A673 (cell line): ENCODE measurements around the gene PLEKHA6.

Source experiments
- CTCF ChIP-seq: fragments of 300-800, 200-600 bp; sonication (generic); conservative IDR thresholded peaks from 2 replicates; pipeline ENCODE4 v1.5.1; 2017; ENCODE audit warnings: low read depth, mild to moderate bottlenecking, antibody characterized with exemption, low read length, moderate library complexity, mixed read lengths
- EZH2 ChIP-seq: fragments of 200-600 bp; sonication (generic); IDR thresholded peaks from 2 replicates; pipeline ENCODE4 v1.6.1; 2017; ENCODE audit warnings: borderline replicate concordance, low read depth, mild to moderate bottlenecking, mixed read lengths, antibody characterized with exemption, low read length; ENCODE audit not compliant: poor library complexity, severe bottlenecking

GRCh38 chr1:204314893-204315658 lies 44.7 kb downstream of the PLEKHA6 start:
- TF ChIP-seq CTCF, result no peak
- TF ChIP-seq EZH2, result no peak
